WTC11 (cell line): Measurements from ENCODE around the gene EIF2S1. TPM values are rescaled to one million over a fixed set of nuclear protein-coding genes. Genes with fewer than 3 reads are reported as not detected.

Experiments
- ATAC-seq: fragments of 200-7000 bp; cut with Tn5 transposase; 2 replicates; pipeline ENCODE4 v1.10.0; 2021; ENCODE audit warnings: mild to moderate bottlenecking, moderate library complexity
- CTCF ChIA-PET: fragments of 300-600 bp; sonication (Branson Sonifier 250); formaldehyde crosslinking; loops from one replicate; lab custom pipeline; 2021; ENCODE audit warnings: antibody characterized with exemption; lab: Charles Lee
- POLR2A ChIA-PET: fragments of 350-600 bp; sonication (Branson Sonifier 250); formaldehyde crosslinking; loops from one replicate; lab custom pipeline; 2021; ENCODE audit warnings: antibody characterized with exemption; lab: Charles Lee
- DNase-seq: peaks from one replicate; pipeline ENCODE4 v3.0.0; 2021; ENCODE audit warnings: low spot score
- H3K27ac Mint-ChIP-seq: 2 replicates; pipeline ENCODE4 v1.8.0; 2021; ENCODE audit warnings: mixed read lengths
- H3K27me3 Mint-ChIP-seq: 2 replicates; pipeline ENCODE4 v1.8.0; 2021; ENCODE audit warnings: low read depth, mild to moderate bottlenecking, moderate library complexity, mixed read lengths
- H3K36me3 Mint-ChIP-seq: 2 replicates; pipeline ENCODE4 v1.8.0; 2021; ENCODE audit warnings: mixed read lengths
- H3K4me1 Mint-ChIP-seq: 2 replicates; pipeline ENCODE4 v1.8.0; 2022; ENCODE audit warnings: mixed read lengths
- H3K4me3 Mint-ChIP-seq: 2 replicates; pipeline ENCODE4 v1.8.0; 2021; ENCODE audit warnings: mild to moderate bottlenecking, moderate library complexity, mixed read lengths
- H3K9me3 Mint-ChIP-seq: 2 replicates; pipeline ENCODE4 v1.8.0; 2021; ENCODE audit warnings: mixed read lengths
- ARID4B ChIP-seq: sonication (generic); formaldehyde crosslinking; IDR thresholded peaks from 2 replicates; pipeline ENCODE4 v1.8.0; 2023; ENCODE audit warnings: missing genetic modification reagents, mild to moderate bottlenecking, borderline replicate concordance
- CTCF ChIP-seq: fragments of 200-600 bp; IDR thresholded peaks from 2 replicates; pipeline ENCODE4 v1.8.0; 2022; ENCODE audit warnings: antibody characterized with exemption
- ESRRA ChIP-seq: sonication (generic); formaldehyde crosslinking; IDR thresholded peaks from 2 replicates; pipeline ENCODE4 v1.8.1; 2022; ENCODE audit warnings: mild to moderate bottlenecking, missing genetic modification reagents, borderline replicate concordance
- FOXP1 ChIP-seq: sonication (generic); formaldehyde crosslinking; IDR thresholded peaks from 2 replicates; pipeline ENCODE4 v1.8.0; 2022; ENCODE audit warnings: missing genetic modification reagents, mild to moderate bottlenecking, moderate library complexity, borderline replicate concordance
- IRF1 ChIP-seq: sonication (generic); formaldehyde crosslinking; IDR thresholded peaks from 2 replicates; pipeline ENCODE4 v1.8.0; 2023; ENCODE audit warnings: missing genetic modification reagents
- JAZF1 ChIP-seq: fragments of 250-450 bp; sonication (Bioruptor Pico); IDR thresholded peaks from 2 replicates; pipeline ENCODE4 v1.9.0; 2021; ENCODE audit warnings: moderate library complexity, mild to moderate bottlenecking, inconsistent platforms
- MYBL2 ChIP-seq: sonication (generic); formaldehyde crosslinking; IDR thresholded peaks from 2 replicates; pipeline ENCODE4 v1.8.1; 2023; ENCODE audit warnings: mild to moderate bottlenecking, moderate library complexity, missing genetic modification reagents
- NR1H2 ChIP-seq: sonication (generic); formaldehyde crosslinking; IDR thresholded peaks from 2 replicates; pipeline ENCODE4 v1.9.0; 2021; ENCODE audit warnings: mild to moderate bottlenecking, moderate library complexity, missing genetic modification reagents
- PRDM15 ChIP-seq: sonication (generic); formaldehyde crosslinking; IDR thresholded peaks from 2 replicates; pipeline ENCODE4 v1.8.0; 2022; ENCODE audit warnings: missing genetic modification reagents
- PREB ChIP-seq: sonication (generic); formaldehyde crosslinking; IDR thresholded peaks from 2 replicates; pipeline ENCODE4 v1.8.1; 2022; ENCODE audit warnings: mild to moderate bottlenecking, missing genetic modification reagents, moderate library complexity, borderline replicate concordance
- RELA ChIP-seq: sonication (generic); formaldehyde crosslinking; IDR thresholded peaks from 2 replicates; pipeline ENCODE4 v1.8.1; 2022; ENCODE audit warnings: missing genetic modification reagents, mild to moderate bottlenecking, borderline replicate concordance
- RORB ChIP-seq: fragments of 250-450 bp; sonication (Bioruptor Pico); IDR thresholded peaks from 2 replicates; pipeline ENCODE4 v1.9.0; 2021; ENCODE audit warnings: mild to moderate bottlenecking
- USF2 ChIP-seq: sonication (generic); formaldehyde crosslinking; IDR thresholded peaks from 2 replicates; pipeline ENCODE4 v1.8.1; 2023; ENCODE audit warnings: mild to moderate bottlenecking, missing genetic modification reagents, moderate library complexity
- ZNF138 ChIP-seq: sonication (generic); formaldehyde crosslinking; conservative IDR thresholded peaks from 2 replicates; pipeline ENCODE4 v1.8.1; 2022; ENCODE audit warnings: mild to moderate bottlenecking, moderate library complexity, missing genetic modification reagents
- ZNF232 ChIP-seq: sonication (generic); formaldehyde crosslinking; IDR thresholded peaks from 2 replicates; pipeline ENCODE4 v1.8.0; 2022; ENCODE audit warnings: mild to moderate bottlenecking, missing genetic modification reagents
- ZNF423 ChIP-seq: fragments of 250-450 bp; sonication (Bioruptor Pico); IDR thresholded peaks from 2 replicates; pipeline ENCODE4 v2.1.2; 2022; ENCODE audit warnings: mild to moderate bottlenecking, moderate library complexity
- ZNF425 ChIP-seq: fragments of 250-450 bp; sonication (Bioruptor Pico); conservative IDR thresholded peaks from 2 replicates; pipeline ENCODE4 v1.9.0; 2021; ENCODE audit warnings: mild to moderate bottlenecking
- total RNA-seq: library from RNA; stranded (reverse); gene quantifications from 3 replicates; pipeline ENCODE4 v1.2.3, GENCODE V29; 2021

Gene EIF2S1
- total RNA-seq, 1 experiment from 2014 or later, result 137 TPM

GRCh38 chr14:67411370-67411769 is 51.2 kb downstream of the EIF2S1 start:
- no peak overlapping the region for H3K27ac Mint-ChIP-seq
- TF ChIP-seq ARID4B (CRISPR knock-in tag) (no peak), PREB (CRISPR knock-in tag) (no peak), NR1H2 (CRISPR knock-in tag) (no peak), USF2 (no peak), JAZF1 (CRISPR knock-in tag) (no peak), ZNF138 (CRISPR knock-in tag) (no peak), MYBL2 (CRISPR knock-in tag) (no peak)
- H3K9me3 Mint-ChIP-seq, result no peaks in the 10 kb centered on the region
- H3K4me1 Mint-ChIP-seq, result peaks cover 10% of the 10 kb centered on the region
- ChIA-PET POLR2A (no interaction called here), CTCF (interaction anchor here (1.3 to 3.9 kb wide), 5 partner anchors 9 to 160 kb away, joined by 3 to 30 read pairs (median 10); partner anchors contain the start of gene ATP6V1D)
- H3K4me3 Mint-ChIP-seq, result peak overlapping the region; percentile 70
- H3K27me3 Mint-ChIP-seq, result peaks cover 41% of the 10 kb centered on the region
- DNase-seq, result no peak
- no peaks in the 10 kb centered on the region for H3K36me3 Mint-ChIP-seq
- ATAC-seq, result no peak

- H3K36me3 Mint-ChIP-seq, result no peaks in the 10 kb centered on the region
- peaks cover 10% of the 10 kb centered on the region for H3K4me1 Mint-ChIP-seq
- ChIA-PET POLR2A (no interaction called here), CTCF (interaction anchor here (1.3 to 3.9 kb wide), 5 partner anchors 8 to 159 kb away, joined by 3 to 30 read pairs (median 10); partner anchors contain the start of gene ATP6V1D)
- H3K27ac Mint-ChIP-seq, result no peak within 1 kb of the TSS
- ATAC-seq (peak; percentile 74), DNase-seq (peak; percentile 42)
- H3K9me3 Mint-ChIP-seq, result no peaks in the 10 kb centered on the region
- peak within 1 kb of the TSS; percentile 70 for H3K4me3 Mint-ChIP-seq
- H3K27me3 Mint-ChIP-seq, result peaks cover 41% of the 10 kb centered on the region
- TF ChIP-seq ZNF423 (CRISPR knock-in tag), result peak; percentile 79
- TF ChIP-seq ZNF425 (CRISPR knock-in tag), result no peak
- peak; percentile 21; the same call in 1 of the 2 replicates for TF ChIP-seq FOXP1 (CRISPR knock-in tag)
- TF ChIP-seq RORB (CRISPR knock-in tag), result no peak
- TF ChIP-seq CTCF, result no peak
- no peak for TF ChIP-seq IRF1
- TF ChIP-seq RELA, result peak; percentile 27; the same call in 1 of the 2 replicates
- TF ChIP-seq ESRRA, result peak; percentile 69; the same call in 1 of the 2 replicates
- TF ChIP-seq PRDM15 (CRISPR knock-in tag), result no peak
- TF ChIP-seq PREB (CRISPR knock-in tag), result no peak
- TF ChIP-seq ZNF232, result 0 out of 2 replicates have a peak, but pooled peaks have one; percentile 15
Measured at GRCh38 chr14:67411820-67412421, 51.8 kb downstream of the EIF2S1 start, which contains the start of gene PLEK2. PLEK2 (minus strand) TSS chr14:67412165; CDS start chr14:67412059, 106 bp downstream.
